Measurements from ENCODE around the gene WDR37. TPM values are rescaled to one million over a fixed set of nuclear protein-coding genes. Genes with fewer than 3 reads are reported as not detected.

The WDR37 gene
- total RNA-seq, 2 donors from 2014 or later: 11.9 to 22.8 TPM

- TF ChIP-seq CTCF (IDR thresholded peaks at IDR 0.05): no peak
- TF ChIP-seq POLR2A (IDR thresholded peaks at IDR 0.05): no peak
- TF ChIP-seq POLR2AphosphoS5 (IDR thresholded peaks at IDR 0.05): no peak
- 84% methylated on average over 7 of the region's 7 CpGs for WGBS
- DNase-seq (ENCODE audit: low spot score): no peak
- no peak overlapping the region for H3K4me3 ChIP-seq
- no peaks in the 10 kb centered on the region for H3K9me3 ChIP-seq
- H3K4me1 ChIP-seq (replicated peaks): no peaks in the 10 kb centered on the region
- no peak overlapping the region for H3K27ac ChIP-seq
- no peaks in the 10 kb centered on the region for H3K36me3 ChIP-seq
- intact Hi-C loops (cut with DNase I): no loop called here
- H3K27me3 ChIP-seq (replicated peaks; ENCODE audit: insufficient read depth): no peaks in the 10 kb centered on the region
Measured at GRCh38 chr10:1070919-1071318, 14.7 kb downstream of the WDR37 start.

GRCh38 chr10:1074052-1074747 is 18.0 kb downstream of the WDR37 start:
- H3K4me3 ChIP-seq: no peak overlapping the region
- TF ChIP-seq POLR2A (IDR thresholded peaks at IDR 0.05): no peak
- TF ChIP-seq POLR2AphosphoS5 (IDR thresholded peaks at IDR 0.05): no peak
- no peak for TF ChIP-seq CTCF (IDR thresholded peaks at IDR 0.05)
- 93% methylated on average over 24 of the region's 24 CpGs for WGBS
- no peak for DNase-seq (ENCODE audit: low spot score)
- H3K36me3 ChIP-seq: no peaks in the 10 kb centered on the region
- H3K9me3 ChIP-seq: no peaks in the 10 kb centered on the region
- intact Hi-C loops (cut with DNase I): no loop called here
- no peak overlapping the region for H3K27ac ChIP-seq
- H3K4me1 ChIP-seq (replicated peaks): no peaks in the 10 kb centered on the region
- no peaks in the 10 kb centered on the region for H3K27me3 ChIP-seq (replicated peaks; ENCODE audit: insufficient read depth)

GRCh38 chr10:1074748-1075308 is 18.6 kb downstream of the WDR37 start:
- intact Hi-C loops (cut with DNase I): no loop called here
- no peaks in the 10 kb centered on the region for H3K4me1 ChIP-seq (replicated peaks)
- H3K27ac ChIP-seq: no peak overlapping the region
- no peaks in the 10 kb centered on the region for H3K9me3 ChIP-seq
- no peak overlapping the region for H3K4me3 ChIP-seq
- 89% methylated on average over 18 of the region's 18 CpGs for WGBS
- TF ChIP-seq CTCF (IDR thresholded peaks at IDR 0.05): no peak
- TF ChIP-seq POLR2AphosphoS5 (IDR thresholded peaks at IDR 0.05): no peak
- TF ChIP-seq POLR2A (IDR thresholded peaks at IDR 0.05): no peak
- no peak for DNase-seq (ENCODE audit: low spot score)
- peaks cover under 1 to 4% of the 10 kb centered on the region in 2 donors for H3K36me3 ChIP-seq
- H3K27me3 ChIP-seq (replicated peaks; ENCODE audit: insufficient read depth): no peaks in the 10 kb centered on the region

GRCh38 chr10:1078668-1079067 is 22.5 kb downstream of the WDR37 start:
- no peak for DNase-seq (ENCODE audit: low spot score)
- Histone ChIP-seq H3K4me3 (no peak overlapping the region), H3K27ac (no peak overlapping the region), H3K36me3 (peaks cover 4 to 5% of the 10 kb centered on the region in 2 donors), H3K9me3 (no peaks in the 10 kb centered on the region), H3K27me3 (replicated peaks; ENCODE audit: insufficient read depth) (no peaks in the 10 kb centered on the region), H3K4me1 (replicated peaks) (no peaks in the 10 kb centered on the region)
- TF ChIP-seq POLR2A (IDR thresholded peaks at IDR 0.05) (no peak), CTCF (IDR thresholded peaks at IDR 0.05) (no peak), POLR2AphosphoS5 (IDR thresholded peaks at IDR 0.05) (no peak)
- intact Hi-C loops (cut with DNase I): no loop called here

- Histone ChIP-seq H3K27ac (no peak overlapping the region), H3K9me3 (no peaks in the 10 kb centered on the region), H3K4me1 (replicated peaks) (no peaks in the 10 kb centered on the region), H3K36me3 (peaks cover 13% of the 10 kb centered on the region in 2 donors), H3K27me3 (replicated peaks; ENCODE audit: insufficient read depth) (no peaks in the 10 kb centered on the region), H3K4me3 (no peak overlapping the region)
- no peak for DNase-seq (ENCODE audit: low spot score)
- WGBS: 93% methylated on average over 17 of the region's 17 CpGs
- intact Hi-C loops (cut with DNase I): no loop called here
- TF ChIP-seq CTCF (IDR thresholded peaks at IDR 0.05): no peak
- TF ChIP-seq POLR2A (IDR thresholded peaks at IDR 0.05): no peak
- TF ChIP-seq POLR2AphosphoS5 (IDR thresholded peaks at IDR 0.05): no peak
Measured at GRCh38 chr10:1083581-1083980, 27.4 kb downstream of the WDR37 start.

All from prostate gland (tissue), 2 donors.